IPS-18a (cell line): ENCODE results near the gene ZNF576.
"Not testable (repeated sequence)": the region's sequence is repeated elsewhere in the genome, so short reads cannot be mapped to it uniquely, and the experiment has no call there.

Experiments
- H3K27ac ChIP-seq: one replicate; pipeline ENCODE4 v1.5.1; 2013; ENCODE audit warnings: low read length
- H3K27me3 ChIP-seq: one replicate; pipeline ENCODE4 v1.6.1; 2013; ENCODE audit warnings: mild to moderate bottlenecking, low read length; ENCODE audit not compliant: control insufficient read depth, insufficient read depth
- H3K36me3 ChIP-seq: one replicate; pipeline ENCODE4 v1.6.1; 2013; ENCODE audit warnings: low read depth, low read length; ENCODE audit not compliant: control insufficient read depth
- H3K4me1 ChIP-seq: one replicate; pipeline ENCODE4 v1.6.1; 2013; ENCODE audit warnings: low read depth, low read length; ENCODE audit not compliant: control insufficient read depth
- H3K4me3 ChIP-seq: one replicate; pipeline ENCODE4 v1.5.1; 2013; ENCODE audit warnings: low read length
- H3K9ac ChIP-seq: one replicate; pipeline ENCODE4 v1.6.1; 2013; ENCODE audit warnings: mild to moderate bottlenecking, low read length, moderate library complexity
- H3K9me3 ChIP-seq: one replicate; pipeline ENCODE4 v1.6.1; 2013; ENCODE audit warnings: low read depth, low read length; ENCODE audit not compliant: control insufficient read depth

ZNF576 gene, protein sequence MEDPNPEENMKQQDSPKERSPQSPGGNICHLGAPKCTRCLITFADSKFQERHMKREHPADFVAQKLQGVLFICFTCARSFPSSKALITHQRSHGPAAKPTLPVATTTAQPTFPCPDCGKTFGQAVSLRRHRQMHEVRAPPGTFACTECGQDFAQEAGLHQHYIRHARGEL

GRCh38 chr19:43595999-43596841 lies at the start of gene ZNF576, which contains the start of gene IRGQ:
TSS of gene ZNF576 (plus strand) at chr19:43596595. CDS start at chr19:43597109, 514 bp downstream.
TSS of gene IRGQ (minus strand) at chr19:43596134. CDS start at chr19:43595338, 796 bp downstream.
- H3K4me1 ChIP-seq = peaks cover 4% of the 10 kb centered on the region
- peaks cover 9% of the 10 kb centered on the region for H3K36me3 ChIP-seq
- H3K9me3 ChIP-seq = no peaks in the 10 kb centered on the region
- peak within 1 kb of the TSS; percentile 80 for H3K9ac ChIP-seq
- peak within 1 kb of the TSS; percentile 86 for H3K4me3 ChIP-seq
- no peaks in the 10 kb centered on the region for H3K27me3 ChIP-seq
- peak within 1 kb of the TSS; percentile 60 for H3K27ac ChIP-seq

DNA sequence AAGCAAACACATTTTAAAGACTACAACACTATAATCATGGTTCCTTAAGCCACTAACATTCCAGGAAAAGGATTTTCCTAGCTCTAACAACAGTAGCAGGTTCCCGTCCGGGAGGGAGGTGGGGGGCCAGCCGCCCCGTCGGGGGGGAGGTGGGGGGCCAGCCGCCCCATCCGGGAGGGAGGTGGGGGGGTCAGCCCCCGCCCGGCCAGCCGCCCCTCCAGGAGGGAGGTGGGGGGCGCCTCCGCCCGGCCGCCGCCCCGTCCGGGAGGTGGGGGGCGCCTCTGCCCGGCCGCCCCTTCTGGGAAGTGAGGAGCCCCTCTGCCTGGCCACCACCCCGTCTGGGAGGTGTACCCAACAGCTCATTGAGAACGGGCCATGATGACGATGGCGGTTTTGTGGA lies 48.5 kb upstream of the ZNF576 start:
- not testable (repeated sequence) for H3K9ac ChIP-seq, H3K27ac ChIP-seq, H3K4me3 ChIP-seq, H3K9me3 ChIP-seq, H3K27me3 ChIP-seq, H3K4me1 ChIP-seq
- peaks cover 32% of the 10 kb centered on the region for H3K36me3 ChIP-seq

DNA sequence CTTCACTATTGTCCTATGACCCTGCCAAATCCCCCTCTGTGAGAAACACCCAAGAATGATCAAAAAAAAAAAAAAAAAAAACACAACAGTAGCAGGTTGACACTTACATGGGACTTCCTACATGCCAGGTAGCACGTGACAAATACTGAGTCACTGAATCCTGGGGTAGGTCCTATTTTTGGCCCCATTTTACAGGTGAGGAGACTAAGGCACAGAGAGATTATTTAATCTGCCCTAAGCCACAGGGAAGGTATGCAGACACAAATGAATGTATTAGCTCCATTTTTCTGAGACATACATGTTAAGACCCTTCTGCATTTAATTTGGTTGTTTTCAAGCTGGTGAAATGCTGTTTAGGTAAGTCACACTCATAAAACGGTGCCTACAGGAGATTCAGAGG lies 47.7 kb upstream of the ZNF576 start:
- no peak overlapping the region for H3K27ac ChIP-seq
- H3K27me3 ChIP-seq = no peaks in the 10 kb centered on the region
- H3K4me1 ChIP-seq = no peaks in the 10 kb centered on the region
- H3K4me3 ChIP-seq = no peak overlapping the region
- H3K36me3 ChIP-seq = peaks cover 26% of the 10 kb centered on the region
- no peaks in the 10 kb centered on the region for H3K9me3 ChIP-seq
- H3K9ac ChIP-seq = no peak overlapping the region

GRCh38 chr19:43551399-43552197 lies 44.8 kb upstream of the ZNF576 start:
- no peak overlapping the region for H3K9ac ChIP-seq
- no peaks in the 10 kb centered on the region for H3K9me3 ChIP-seq
- H3K4me1 ChIP-seq = no peaks in the 10 kb centered on the region
- H3K4me3 ChIP-seq = no peak overlapping the region
- H3K27me3 ChIP-seq = no peaks in the 10 kb centered on the region
- peaks cover 28% of the 10 kb centered on the region for H3K36me3 ChIP-seq
- H3K27ac ChIP-seq = no peak overlapping the region

DNA sequence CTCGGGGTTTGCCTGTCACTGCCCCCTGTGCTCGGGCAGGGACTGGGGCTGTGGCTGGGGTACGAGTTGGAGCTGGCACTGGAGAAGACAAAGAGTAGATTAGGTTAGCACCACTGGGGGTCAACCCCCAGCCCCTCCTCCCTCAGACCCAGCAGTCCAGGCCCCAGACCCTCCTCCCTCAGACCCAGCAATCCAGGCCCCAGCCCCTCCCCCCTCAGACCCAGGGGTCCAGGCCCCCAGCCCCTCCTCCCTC lies 44.3 kb upstream of the ZNF576 start:
- peaks cover 28% of the 10 kb centered on the region for H3K36me3 ChIP-seq
- no peak overlapping the region for H3K9ac ChIP-seq
- H3K27me3 ChIP-seq = no peaks in the 10 kb centered on the region
- no peaks in the 10 kb centered on the region for H3K4me1 ChIP-seq
- H3K27ac ChIP-seq = no peak overlapping the region
- H3K4me3 ChIP-seq = no peak overlapping the region
- H3K9me3 ChIP-seq = no peaks in the 10 kb centered on the region

DNA sequence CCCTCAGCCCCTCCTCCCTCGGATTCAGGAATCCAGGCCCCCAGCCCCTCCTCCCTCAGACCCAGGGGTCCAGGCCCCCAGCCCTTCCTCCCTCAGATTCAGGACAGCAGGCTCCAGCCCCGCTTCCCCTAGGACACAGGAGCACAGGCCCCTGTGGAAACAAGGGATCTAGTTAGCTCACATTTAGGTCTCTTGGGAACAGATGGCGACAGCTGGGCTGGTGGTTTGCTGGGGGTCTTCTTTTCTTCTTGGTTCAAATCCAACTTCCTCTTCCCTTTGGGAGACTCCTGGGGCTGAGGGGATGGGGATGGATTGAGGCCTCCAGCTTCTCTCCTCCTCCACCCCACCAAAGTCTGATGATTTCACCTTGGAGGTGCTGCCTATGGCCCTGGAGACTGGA lies 43.8 kb upstream of the ZNF576 start:
- H3K4me1 ChIP-seq = no peaks in the 10 kb centered on the region
- H3K36me3 ChIP-seq = peaks cover 28% of the 10 kb centered on the region

DNA sequence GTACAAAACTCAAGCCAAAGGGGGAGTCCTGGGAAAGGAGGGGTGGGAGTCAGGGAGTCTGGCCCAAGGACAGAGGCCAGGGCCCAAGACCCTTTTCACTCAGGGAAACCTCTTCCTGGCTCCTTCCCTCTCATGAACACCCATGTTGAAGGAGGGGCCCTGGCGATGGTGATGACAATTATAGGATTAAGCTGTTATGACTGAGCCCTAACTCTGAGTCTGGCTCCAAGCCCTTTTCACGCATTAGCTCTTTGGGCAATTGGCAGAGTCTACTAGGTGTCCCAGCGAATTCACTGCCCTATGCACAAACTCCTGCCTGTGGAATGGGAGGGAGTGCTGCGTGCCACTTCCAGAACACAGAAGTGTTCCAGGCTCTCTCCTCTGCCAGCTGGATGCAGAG lies 42.7 kb upstream of the ZNF576 start:
- Histone ChIP-seq H3K9me3 (no peaks in the 10 kb centered on the region), H3K36me3 (peaks cover 31% of the 10 kb centered on the region), H3K4me3 (no peak overlapping the region), H3K9ac (no peak overlapping the region), H3K27ac (no peak overlapping the region), H3K4me1 (no peaks in the 10 kb centered on the region), H3K27me3 (no peaks in the 10 kb centered on the region)

More for the DNA sequence above, 43.8 kb upstream of the ZNF576 start:
- no peak overlapping the region for H3K27ac ChIP-seq
- H3K9ac ChIP-seq = no peak overlapping the region
- H3K4me3 ChIP-seq = no peak overlapping the region
- H3K9me3 ChIP-seq = no peaks in the 10 kb centered on the region
- no peaks in the 10 kb centered on the region for H3K27me3 ChIP-seq

GRCh38 chr19:43554317-43554895 lies 42.0 kb upstream of the ZNF576 start:
- Histone ChIP-seq H3K27ac (no peak overlapping the region), H3K9me3 (no peaks in the 10 kb centered on the region), H3K9ac (no peak overlapping the region), H3K4me1 (no peaks in the 10 kb centered on the region), H3K27me3 (no peaks in the 10 kb centered on the region), H3K36me3 (peaks cover 31% of the 10 kb centered on the region), H3K4me3 (no peak overlapping the region)

DNA sequence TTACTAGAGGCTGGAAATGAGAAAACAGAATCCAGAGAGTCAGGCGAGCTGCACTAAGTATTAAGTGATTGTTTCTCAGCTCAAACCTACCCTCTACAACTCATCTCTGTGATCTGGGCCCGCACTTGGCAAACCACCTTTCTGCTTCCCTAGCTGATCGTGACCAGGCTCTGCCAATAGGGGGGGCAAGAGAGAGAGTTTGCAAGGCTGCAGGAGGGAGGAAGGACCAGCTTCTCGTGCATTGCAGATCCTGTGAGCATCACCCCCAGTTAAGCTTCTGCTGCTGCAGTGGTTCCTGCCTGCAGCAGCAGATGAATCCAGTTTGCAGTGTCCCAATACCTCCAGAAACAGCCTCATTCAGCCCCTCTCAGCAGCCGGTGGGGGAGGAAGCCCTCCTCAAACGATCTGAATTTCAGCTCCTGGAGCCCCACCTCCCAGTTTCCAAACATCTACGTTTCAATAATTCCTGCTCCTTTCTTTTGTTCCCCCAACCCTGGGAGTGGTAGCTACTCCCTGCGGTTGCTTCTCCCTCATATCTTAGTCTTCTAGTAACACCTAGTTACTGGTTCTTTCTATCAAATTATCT lies 41.1 kb upstream of the ZNF576 start:
- Histone ChIP-seq H3K27me3 (no peaks in the 10 kb centered on the region), H3K4me1 (no peaks in the 10 kb centered on the region), H3K9ac (no peak overlapping the region), H3K27ac (no peak overlapping the region), H3K36me3 (peaks cover 31% of the 10 kb centered on the region), H3K4me3 (no peak overlapping the region), H3K9me3 (no peaks in the 10 kb centered on the region)

DNA sequence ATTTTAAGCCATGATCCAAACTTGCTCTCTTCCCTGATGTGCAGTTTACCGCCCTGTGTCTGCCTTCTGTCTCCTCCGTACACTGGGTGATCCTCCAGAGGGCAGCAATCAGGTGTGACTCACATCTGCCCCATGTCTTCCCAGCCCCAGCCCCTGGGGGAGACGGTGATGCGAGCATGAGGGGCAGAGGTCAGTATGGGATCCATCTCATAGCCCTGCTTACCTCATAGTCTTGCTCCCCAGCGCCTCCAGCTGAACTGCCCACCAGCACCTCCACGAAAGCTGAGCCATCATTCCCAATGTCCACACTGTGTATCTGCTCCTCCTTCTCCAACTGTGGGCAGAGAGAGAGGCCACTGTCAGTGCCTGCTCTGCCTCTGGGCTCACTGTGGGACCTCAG lies 35.7 kb upstream of the ZNF576 start:
- Histone ChIP-seq H3K9ac (no peak overlapping the region), H3K27me3 (no peaks in the 10 kb centered on the region), H3K9me3 (no peaks in the 10 kb centered on the region), H3K4me3 (no peak overlapping the region), H3K27ac (no peak overlapping the region), H3K4me1 (no peaks in the 10 kb centered on the region), H3K36me3 (peaks cover 7% of the 10 kb centered on the region)
